ENCODE measurements around the gene NOL3. TPM values are rescaled to one million over a fixed set of nuclear protein-coding genes. Genes with fewer than 3 reads are reported as not detected.
A peak's percentile ranks its signal among the peaks of the same experiment; 100 is the strongest.

NOL3 gene
- total RNA-seq, 1 donor from 2014 or later, result 86.3 TPM

DNA sequence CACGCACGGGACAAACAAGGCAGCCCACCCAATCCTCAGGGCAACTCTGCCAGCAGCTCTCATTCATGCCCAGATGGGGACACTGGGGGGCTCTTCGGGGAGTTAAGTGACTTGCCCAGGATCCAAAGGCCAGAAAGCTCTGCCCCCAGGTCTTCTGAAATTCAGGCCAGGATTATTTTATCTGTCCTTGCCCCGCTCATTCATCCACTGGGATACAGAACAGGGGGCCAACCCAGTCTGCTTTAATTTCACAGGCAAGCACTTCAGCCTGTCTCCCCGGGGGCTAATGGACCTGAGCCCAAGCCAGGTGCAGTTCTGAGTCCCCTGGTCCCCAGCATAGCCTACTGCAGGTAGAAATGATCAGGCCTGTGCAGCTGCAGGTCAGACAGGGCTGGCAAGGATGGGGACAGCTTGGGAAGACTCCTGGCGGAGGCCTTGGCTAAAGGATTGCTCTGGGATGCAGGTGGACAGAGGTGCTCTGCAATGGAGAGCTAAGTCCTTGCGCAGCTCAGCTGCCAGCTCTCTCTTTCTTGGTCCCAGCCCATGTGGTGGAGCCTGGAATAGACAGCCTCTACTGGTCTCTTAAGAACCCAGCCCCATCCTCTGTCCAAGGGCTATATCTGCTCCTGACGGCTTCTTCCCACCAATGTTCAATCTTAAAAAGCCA lies 18.8 kb upstream of the NOL3 start:
- intact Hi-C loops (cut with DNase I), result no loop called here
- no peak for DNase-seq (ENCODE audit: low spot score)

DNA sequence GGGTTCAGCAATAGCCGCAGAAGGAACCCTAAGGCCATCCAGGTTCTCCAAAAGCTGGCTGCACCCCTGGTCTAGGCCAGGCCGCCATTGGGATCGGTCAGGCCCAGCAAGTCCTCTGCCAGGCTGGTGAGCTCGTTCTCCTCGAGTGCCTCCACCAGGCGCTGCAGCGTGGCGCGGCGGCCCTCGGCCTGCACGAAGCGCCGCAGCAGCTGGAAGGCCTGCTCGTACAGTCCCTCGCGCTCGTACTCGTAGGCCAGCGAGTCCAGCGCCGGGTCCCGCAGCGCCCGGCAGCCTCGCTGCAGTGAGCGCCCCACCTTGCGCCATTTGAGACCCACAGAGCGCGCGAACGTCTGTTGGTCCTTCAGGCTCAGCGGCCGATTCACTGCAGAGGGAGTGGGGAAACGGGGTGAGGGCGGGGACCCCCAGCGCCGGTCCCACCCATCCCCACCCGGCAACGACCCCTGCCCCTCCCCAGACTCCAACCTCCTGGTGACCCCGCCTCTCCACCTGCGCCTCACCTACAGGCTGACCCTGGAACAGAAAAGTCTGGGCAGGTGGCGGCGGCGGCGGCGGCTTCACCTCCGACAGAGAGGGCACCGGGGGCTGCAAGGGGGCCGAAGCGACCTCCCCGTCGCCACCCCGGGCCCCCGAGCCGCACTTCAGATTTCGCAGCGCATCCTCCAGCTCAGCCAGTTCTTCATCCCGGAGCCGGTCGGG lies 15.6 kb upstream of the NOL3 start:
- intact Hi-C loops (cut with DNase I), result loop anchor here (2.0 to 5.0 kb wide), 4 partner anchors 47 to 257 kb away; partner anchors contain the start of gene PHAF1
- DNase-seq (ENCODE audit: low spot score), result no peak

- intact Hi-C loops (cut with DNase I), result loop anchor here (2.0 to 5.0 kb wide), 4 partner anchors 48 to 258 kb away; partner anchors contain the start of gene PHAF1
- DNase-seq (ENCODE audit: low spot score), result peak; percentile 89
Observed at GRCh38 chr16:67155295-67156142, 14.8 kb upstream of the NOL3 start.

DNA sequence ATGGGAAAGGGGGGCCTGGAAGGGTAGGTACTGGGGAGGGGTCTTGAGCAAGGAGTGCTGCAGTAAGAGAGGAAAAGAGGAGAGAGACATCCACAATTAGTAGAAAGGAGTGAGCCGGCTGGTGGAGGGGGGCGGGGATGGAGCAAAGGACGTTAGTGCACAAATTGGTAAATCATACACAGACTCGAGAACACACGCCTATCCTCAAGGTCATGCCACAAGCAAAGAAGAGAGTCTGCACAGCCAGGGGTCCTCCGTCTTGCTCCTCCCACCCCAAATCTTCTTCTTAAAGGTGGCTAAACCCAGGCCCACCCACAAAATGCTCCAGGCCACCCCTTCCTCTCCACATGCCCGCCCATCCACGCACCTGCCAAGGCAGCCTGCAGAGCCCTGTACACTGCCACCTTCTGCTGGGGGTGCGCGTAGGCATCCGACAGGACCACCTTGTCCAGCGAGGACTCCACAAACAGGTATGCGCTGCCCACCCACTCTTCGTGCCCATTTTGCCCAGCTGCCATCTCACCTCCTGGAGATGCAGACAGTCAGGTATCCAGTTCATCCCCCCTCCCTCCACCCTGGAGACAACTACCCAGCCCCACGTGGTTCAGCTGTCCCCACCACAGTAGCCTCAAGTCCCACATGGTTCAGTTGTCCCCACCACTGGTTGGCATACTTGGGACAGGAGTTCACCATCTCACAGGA lies 14.0 kb upstream of the NOL3 start:
- intact Hi-C loops (cut with DNase I), result loop anchor here (5.0 kb wide), 3 partner anchors 49 to 259 kb away; partner anchors contain the start of gene PHAF1
- DNase-seq (ENCODE audit: low spot score), result no peak

DNA sequence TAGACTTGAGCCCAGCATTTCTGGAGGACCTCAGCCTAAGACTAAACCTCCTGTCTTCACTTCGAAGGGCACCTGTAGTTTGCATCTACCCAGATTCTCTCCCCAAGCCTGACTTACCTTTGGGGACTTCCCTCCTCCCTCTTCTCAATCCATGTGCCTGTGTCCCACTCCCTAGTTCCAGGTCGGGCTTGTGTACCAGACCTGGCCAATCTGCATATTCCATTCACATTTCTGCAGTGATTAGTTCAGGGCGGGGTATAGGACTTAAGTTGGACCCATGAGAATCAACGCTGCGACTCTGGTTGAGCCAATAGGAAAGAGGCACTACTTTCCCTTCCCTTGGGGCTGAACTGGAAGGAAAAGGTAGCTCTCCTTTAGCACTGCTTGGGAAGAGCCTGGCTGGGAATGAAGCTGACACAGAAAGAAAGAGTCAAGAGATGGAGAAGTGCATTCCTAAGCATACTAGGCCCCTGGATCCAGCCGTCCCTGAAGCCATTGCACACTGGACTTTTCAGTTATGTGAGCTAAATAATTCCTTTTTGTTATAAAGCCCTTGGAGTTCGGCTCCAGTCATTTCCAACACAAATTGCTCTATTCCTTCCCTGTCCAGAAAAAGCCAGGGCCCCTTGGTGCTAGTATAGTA lies 13.1 kb upstream of the NOL3 start:
- intact Hi-C loops (cut with DNase I), result loop anchor here (5.0 kb wide), 3 partner anchors 50 to 260 kb away; partner anchors contain the start of gene PHAF1
- no peak for DNase-seq (ENCODE audit: low spot score)

GRCh38 chr16:67157892-67158635 lies 12.3 kb upstream of the NOL3 start:
- intact Hi-C loops (cut with DNase I), result loop anchor here (5.0 kb wide), 3 partner anchors 51 to 261 kb away; partner anchors contain the start of gene PHAF1

GRCh38 chr16:67158637-67159600 lies 11.4 kb upstream of the NOL3 start:
- intact Hi-C loops (cut with DNase I), result loop anchor here (5.0 kb wide), 3 partner anchors 52 to 262 kb away; partner anchors contain the start of gene PHAF1
- no peak for DNase-seq (ENCODE audit: low spot score)

More at GRCh38 chr16:67157892-67158635, 12.3 kb upstream of the NOL3 start:
- no peak for DNase-seq (ENCODE audit: low spot score)

- DNase-seq (ENCODE audit: low spot score), result no peak
- intact Hi-C loops (cut with DNase I), result loop anchor here (2.0 kb wide), 1 partner anchor 23 kb away; no protein-coding TSS in a partner anchor
Observed at GRCh38 chr16:67161595-67162058, 8.7 kb upstream of the NOL3 start.

DNA sequence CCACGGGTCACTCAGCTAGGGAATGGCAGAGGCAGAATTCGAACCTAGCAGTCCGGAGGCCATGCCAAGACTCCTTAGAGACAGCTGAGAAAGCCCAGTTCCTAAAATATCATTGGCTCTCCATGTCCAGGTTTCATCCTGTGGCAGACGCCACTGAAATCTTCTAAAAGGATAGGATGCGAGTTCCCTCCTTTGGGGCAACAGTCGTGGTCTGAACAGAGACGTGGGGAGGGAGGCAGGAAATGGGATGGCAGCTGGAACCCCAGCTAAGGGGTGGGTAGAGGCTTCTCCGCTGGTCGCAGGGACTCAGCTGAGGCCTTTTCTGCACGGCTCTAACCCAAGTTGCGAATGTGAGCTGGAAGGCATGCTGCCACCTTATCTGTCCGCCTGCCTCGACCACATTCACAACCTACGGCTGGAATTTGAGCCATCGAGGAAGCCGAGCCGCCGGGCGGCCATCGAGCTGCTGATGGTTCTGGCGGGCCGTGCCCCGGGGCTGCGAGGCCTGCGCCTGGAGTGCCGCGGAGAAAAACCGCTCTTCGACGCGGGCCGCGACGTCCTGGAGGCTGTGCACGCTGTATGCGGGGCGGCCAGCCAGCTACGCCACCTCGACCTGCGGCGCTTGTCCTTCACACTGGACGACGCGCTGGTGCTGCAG lies 7.7 kb upstream of the NOL3 start:
- no peak for DNase-seq (ENCODE audit: low spot score)
- intact Hi-C loops (cut with DNase I), result no loop called here

DNA sequence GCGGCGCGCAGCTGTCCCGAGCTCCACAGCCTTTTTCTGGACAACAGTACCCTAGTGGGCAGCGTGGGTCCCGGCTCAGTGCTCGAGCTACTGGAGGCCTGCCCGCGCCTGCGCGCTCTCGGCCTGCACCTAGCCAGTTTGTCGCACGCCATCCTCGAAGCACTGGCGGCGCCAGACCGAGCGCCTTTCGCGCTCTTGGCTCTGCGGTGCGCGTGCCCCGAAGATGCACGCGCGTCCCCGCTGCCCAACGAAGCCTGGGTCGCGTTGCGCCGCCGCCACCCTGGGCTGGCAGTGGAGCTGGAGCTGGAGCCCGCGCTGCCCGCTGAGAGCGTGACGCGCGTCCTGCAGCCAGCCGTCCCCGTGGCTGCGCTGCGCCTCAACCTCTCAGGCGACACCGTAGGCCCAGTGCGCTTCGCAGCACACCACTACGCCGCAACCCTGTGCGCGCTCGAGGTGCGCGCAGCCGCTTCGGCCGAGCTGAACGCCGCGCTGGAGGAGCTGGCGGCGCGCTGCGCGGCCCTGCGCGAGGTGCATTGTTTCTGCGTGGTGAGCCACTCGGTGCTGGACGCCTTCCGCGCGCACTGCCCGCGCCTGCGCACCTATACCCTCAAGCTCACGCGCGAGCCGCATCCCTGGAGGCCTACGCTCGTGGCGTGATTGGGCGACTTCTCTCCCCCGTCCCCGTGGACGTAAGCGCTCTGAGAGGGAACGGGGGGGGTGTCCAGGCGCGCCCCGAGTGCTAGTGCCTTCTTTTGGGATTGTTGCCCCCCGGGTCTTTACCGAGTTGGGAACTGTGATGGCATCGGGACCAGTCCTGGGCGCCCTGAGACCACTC lies 7.0 kb upstream of the NOL3 start:
- DNase-seq (ENCODE audit: low spot score), result no peak
- intact Hi-C loops (cut with DNase I), result no loop called here

DNA sequence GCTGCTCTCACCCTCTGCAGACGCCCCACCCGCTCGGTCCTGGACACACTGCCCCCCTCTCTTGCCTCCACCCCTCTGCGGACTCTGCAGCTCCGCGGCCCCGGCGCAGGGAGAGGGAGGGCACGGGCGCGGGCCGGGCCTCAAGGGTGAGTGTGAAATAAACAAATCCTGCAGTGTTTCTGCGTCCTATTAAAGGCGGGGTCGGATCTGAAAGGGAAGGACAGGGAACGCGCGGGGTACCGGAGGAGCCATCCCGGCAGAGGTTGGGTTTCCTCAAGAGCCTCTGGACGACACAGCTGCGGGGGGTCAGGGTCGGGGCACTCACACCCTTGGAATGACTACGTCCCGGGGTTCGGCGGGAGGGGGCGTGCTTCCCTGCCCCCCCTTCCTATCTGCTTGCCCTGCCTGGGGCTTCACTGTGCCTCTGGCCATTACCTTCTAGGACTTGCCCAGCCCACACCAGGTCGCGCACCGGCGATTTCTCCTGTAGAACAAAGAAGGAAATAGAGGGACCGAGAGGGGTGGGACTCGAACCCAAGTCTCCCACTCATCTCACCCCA lies 6.3 kb upstream of the NOL3 start:
- intact Hi-C loops (cut with DNase I), result no loop called here
- DNase-seq (ENCODE audit: low spot score), result no peak

- intact Hi-C loops (cut with DNase I), result no loop called here
- DNase-seq (ENCODE audit: low spot score), result no peak
Observed at GRCh38 chr16:67164599-67165061, 5.7 kb upstream of the NOL3 start, which contains the start of gene HSF4. TSS of gene HSF4 (plus strand) at chr16:67164745. CDS start at chr16:67164812, 67 bp downstream.

- intact Hi-C loops (cut with DNase I), result no loop called here
- no peak for DNase-seq (ENCODE audit: low spot score)
Observed at GRCh38 chr16:67165121-67166078, 4.9 kb upstream of the NOL3 start.

DNA sequence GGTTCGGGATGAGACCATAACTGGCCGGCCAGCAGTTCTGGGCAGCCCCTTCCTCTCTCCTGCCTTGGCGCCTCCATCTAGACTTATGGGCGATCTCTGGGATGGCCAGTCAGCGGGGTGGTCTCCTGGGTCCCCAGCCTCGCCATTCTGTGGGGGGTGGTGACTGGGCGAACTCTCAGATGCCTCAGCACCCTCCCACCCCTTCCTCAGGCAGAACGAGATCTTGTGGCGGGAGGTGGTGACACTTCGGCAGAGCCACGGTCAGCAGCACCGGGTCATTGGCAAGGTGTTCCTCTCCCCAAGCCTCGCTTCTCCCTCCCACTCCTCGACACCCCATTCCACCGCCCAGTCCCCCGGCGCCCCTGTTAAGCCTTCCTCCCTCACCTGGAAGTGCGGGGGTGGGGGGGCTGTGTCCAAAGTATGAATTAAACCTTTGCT lies 4.2 kb upstream of the NOL3 start:
- no peak for DNase-seq (ENCODE audit: low spot score)
- intact Hi-C loops (cut with DNase I), result no loop called here

Measured in cardiac septum (tissue), 1 donor.